Effector memory CD4-positive, alpha-beta T cell (primary cell): ENCODE measurements around the gene SH3BGR.
"Not testable (repeated sequence)": the region's sequence is repeated elsewhere in the genome, so short reads cannot be mapped to it uniquely, and the experiment has no call there.

Experiments used
- DNase-seq, 3 donors: peaks; one replicate each; pipeline ENCODE4 v3.0.0-alpha.2; 2020
- H3K27ac ChIP-seq: 2 replicates; pipeline ENCODE4 v1.7.0; 2013; ENCODE audit warnings: mild to moderate bottlenecking, low read length, moderate library complexity; ENCODE audit not compliant: insufficient read depth, poor library complexity, severe bottlenecking
- H3K27me3 ChIP-seq: replicated peaks from 2 replicates; pipeline ENCODE4 v1.7.0; 2013; ENCODE audit warnings: mild to moderate bottlenecking, low read length; ENCODE audit not compliant: insufficient read depth, control insufficient read depth, poor library complexity, severe bottlenecking
- H3K36me3 ChIP-seq: 2 replicates; pipeline ENCODE4 v1.7.0; 2013; ENCODE audit warnings: mild to moderate bottlenecking, low read length, moderate library complexity; ENCODE audit not compliant: control insufficient read depth, insufficient read depth
- H3K4me1 ChIP-seq: 2 replicates; pipeline ENCODE4 v1.7.0; 2013; ENCODE audit warnings: low read length, mild to moderate bottlenecking; ENCODE audit not compliant: control insufficient read depth, insufficient read depth, poor library complexity, severe bottlenecking
- H3K4me3 ChIP-seq: 2 replicates; pipeline ENCODE4 v1.7.0; 2013; ENCODE audit warnings: low read length, low read depth, mild to moderate bottlenecking; ENCODE audit not compliant: insufficient read depth, poor library complexity, severe bottlenecking
- H3K9me3 ChIP-seq: 2 replicates; pipeline ENCODE4 v1.7.0; 2013; ENCODE audit warnings: mild to moderate bottlenecking, low read length, moderate library complexity; ENCODE audit not compliant: control insufficient read depth

Gene SH3BGR

DNA sequence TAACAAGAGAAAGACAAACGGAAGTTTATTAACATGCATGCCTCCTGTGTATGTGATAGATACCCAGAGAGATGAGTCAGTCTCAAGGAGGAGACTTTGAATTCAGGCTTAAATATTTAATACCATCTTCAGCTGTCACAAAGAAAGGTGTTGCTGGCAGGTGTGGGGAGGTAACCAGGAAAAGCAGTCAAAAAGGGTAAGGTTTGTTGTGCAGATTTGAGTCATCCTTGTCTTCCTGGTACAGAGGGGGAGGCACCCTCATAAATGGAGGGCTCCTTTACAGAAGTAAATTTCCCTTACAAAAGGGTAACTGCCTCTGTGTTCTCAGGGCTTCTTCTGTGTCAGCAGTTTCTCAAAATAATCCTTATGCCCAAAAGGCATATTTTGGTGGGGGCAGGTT is 85.8 kb downstream of the SH3BGR start:
- no peak for DNase-seq

GRCh38 chr21:39538453-39539042 is 86.8 kb downstream of the SH3BGR start:
- no peak for DNase-seq
- Histone ChIP-seq H3K27me3 (no peaks in the 10 kb centered on the region), H3K27ac (no peak overlapping the region), H3K4me3 (no peak overlapping the region), H3K4me1 (no peaks in the 10 kb centered on the region), H3K9me3 (no peaks in the 10 kb centered on the region), H3K36me3 (no peaks in the 10 kb centered on the region)

More for the DNA sequence above, 85.8 kb downstream of the SH3BGR start:
- no peaks in the 10 kb centered on the region for H3K4me1 ChIP-seq
- H3K27me3 ChIP-seq: no peaks in the 10 kb centered on the region
- H3K27ac ChIP-seq: no peak overlapping the region
- no peaks in the 10 kb centered on the region for H3K9me3 ChIP-seq
- H3K36me3 ChIP-seq: no peaks in the 10 kb centered on the region
- no peak overlapping the region for H3K4me3 ChIP-seq

DNA sequence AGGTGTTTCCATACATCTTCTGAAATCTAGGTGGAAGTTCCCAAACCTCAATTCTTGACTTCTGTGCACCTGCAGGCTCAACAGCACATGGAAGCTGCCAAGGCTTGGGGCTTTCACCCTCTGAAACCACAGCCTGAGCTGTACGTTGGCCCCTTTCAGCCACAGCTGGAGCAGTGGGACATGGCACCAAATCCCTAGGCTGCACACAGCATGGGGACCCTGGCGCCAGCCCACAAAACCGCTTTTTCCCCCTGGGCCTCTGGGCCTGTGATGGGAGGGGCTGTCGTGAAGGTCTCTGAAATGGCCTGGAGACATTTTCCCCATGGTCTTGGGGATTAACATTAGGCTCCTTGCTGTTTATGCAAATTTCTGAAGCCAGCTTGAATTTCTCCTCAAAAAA is 88.6 kb downstream of the SH3BGR start:
- not testable (repeated sequence) for H3K36me3 ChIP-seq, H3K4me3 ChIP-seq, H3K9me3 ChIP-seq, DNase-seq, H3K27me3 ChIP-seq, H3K4me1 ChIP-seq, H3K27ac ChIP-seq

- no peak overlapping the region for H3K4me3 ChIP-seq
- H3K27me3 ChIP-seq: no peaks in the 10 kb centered on the region
- H3K36me3 ChIP-seq: no peaks in the 10 kb centered on the region
- H3K9me3 ChIP-seq: no peaks in the 10 kb centered on the region
- H3K4me1 ChIP-seq: no peaks in the 10 kb centered on the region
- no peak overlapping the region for H3K27ac ChIP-seq
- no peak for DNase-seq
These were observed 91.0 kb downstream of the SH3BGR start for GRCh38 chr21:39542736-39543135.

- no peak for DNase-seq
- no peaks in the 10 kb centered on the region for H3K4me1 ChIP-seq
- H3K4me3 ChIP-seq: no peak overlapping the region
- no peaks in the 10 kb centered on the region for H3K27me3 ChIP-seq
- H3K9me3 ChIP-seq: no peaks in the 10 kb centered on the region
- H3K27ac ChIP-seq: no peak overlapping the region
- no peaks in the 10 kb centered on the region for H3K36me3 ChIP-seq
These were observed 94.8 kb downstream of the SH3BGR start for GRCh38 chr21:39546522-39546921.

DNA sequence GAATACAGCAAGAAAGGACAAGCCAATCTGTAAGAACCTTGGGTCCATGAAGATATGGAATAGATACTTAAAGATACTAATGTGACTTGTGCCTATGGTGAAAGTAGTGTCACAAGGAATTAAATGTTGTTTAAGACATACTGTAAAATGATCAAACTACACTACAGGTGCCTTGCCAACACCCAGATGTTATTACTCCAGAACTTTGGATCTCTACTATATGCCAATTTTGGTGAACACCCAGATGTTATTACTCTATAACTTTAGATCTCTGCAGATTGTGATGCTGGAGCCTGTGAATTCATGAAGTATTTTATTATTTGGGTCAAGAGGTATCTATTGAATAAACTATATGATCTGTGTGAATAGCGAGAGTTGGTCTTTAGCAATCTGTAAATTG is 101.1 kb downstream of the SH3BGR start:
- Histone ChIP-seq H3K36me3 (no peaks in the 10 kb centered on the region), H3K27ac (no peak overlapping the region), H3K4me3 (no peak overlapping the region), H3K9me3 (no peaks in the 10 kb centered on the region), H3K4me1 (no peaks in the 10 kb centered on the region), H3K27me3 (no peaks in the 10 kb centered on the region)
- DNase-seq: no peak

DNA sequence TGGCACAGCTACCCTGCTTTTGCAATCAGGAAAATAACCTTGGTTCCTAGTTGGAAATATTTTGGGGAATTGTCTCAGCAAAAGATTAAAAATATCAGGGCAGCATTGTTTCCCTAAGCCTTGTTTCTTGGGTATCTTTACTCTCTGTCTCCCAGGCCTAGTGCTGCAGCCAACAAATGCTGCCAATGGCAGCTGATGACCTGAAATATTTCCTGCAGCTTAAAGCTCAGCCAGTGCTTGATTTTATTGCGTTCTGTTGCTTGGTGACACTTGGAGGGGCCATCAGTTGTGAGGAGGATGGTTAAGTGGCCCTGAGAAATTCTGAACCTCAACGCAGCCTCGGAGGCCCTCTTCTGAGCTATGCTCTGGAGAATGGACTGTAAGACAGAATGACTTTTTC is 101.6 kb downstream of the SH3BGR start:
- no peaks in the 10 kb centered on the region for H3K27me3 ChIP-seq

DNA sequence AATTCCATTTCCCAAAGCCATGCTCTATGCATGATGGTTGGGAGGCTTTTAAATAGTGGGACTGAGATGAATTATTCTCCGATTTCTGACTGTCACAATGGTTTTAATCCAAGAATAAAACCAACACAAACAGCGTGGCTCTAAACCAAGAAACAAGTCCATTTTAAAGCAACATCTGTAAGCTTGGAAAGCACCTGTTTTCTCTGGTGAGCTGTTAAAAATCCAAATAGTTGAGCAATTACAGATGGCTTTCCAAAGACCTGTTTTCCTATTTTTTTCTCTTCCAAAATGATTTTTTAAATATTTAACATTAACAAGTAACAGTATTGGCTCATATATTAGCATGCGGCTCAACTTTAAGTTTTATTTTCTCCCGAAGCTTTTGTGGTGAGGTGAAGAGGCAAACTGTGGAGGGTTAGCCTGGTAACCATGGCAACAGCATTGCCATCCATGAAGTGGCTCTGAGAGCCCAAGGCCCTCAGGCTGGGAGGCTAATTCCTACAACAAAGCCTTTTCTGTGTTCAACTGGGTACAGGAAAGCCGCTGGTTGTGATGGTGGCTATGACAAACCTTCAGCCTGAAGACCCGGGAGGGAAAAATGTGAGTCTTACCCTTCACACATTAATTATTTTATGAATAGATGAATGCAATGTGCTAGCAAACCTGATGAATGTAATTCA is 104.3 kb downstream of the SH3BGR start:
- H3K27ac ChIP-seq: no peak overlapping the region
- H3K4me3 ChIP-seq: no peak overlapping the region
- H3K27me3 ChIP-seq: no peaks in the 10 kb centered on the region
- H3K9me3 ChIP-seq: no peaks in the 10 kb centered on the region
- no peak for DNase-seq
- H3K4me1 ChIP-seq: no peaks in the 10 kb centered on the region
- no peaks in the 10 kb centered on the region for H3K36me3 ChIP-seq

More for the DNA sequence above, 101.6 kb downstream of the SH3BGR start:
- Histone ChIP-seq H3K27ac (no peak overlapping the region), H3K4me3 (no peak overlapping the region), H3K36me3 (no peaks in the 10 kb centered on the region), H3K9me3 (no peaks in the 10 kb centered on the region), H3K4me1 (no peaks in the 10 kb centered on the region)
- DNase-seq: no peak

DNA sequence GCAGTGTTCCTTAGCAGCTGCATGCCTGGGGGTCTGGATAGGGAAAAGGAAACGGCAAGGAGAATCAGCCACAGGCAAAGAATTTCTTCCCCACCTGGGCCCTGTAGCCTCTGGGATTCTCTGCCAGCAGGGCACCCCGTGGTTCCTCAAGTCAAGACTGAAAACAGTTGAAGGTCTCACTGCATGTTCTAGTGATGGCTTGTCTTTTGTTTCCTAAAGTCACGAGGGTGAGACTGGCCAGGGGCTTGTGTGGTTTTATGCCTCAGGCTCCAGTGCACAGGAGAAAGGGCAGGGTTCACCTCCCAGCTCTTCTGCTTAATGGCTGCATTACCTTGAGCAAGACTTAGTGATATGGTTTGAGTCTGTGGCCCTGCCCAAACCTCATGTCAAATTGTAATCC is 107.7 kb downstream of the SH3BGR start:
- Histone ChIP-seq H3K27me3 (no peaks in the 10 kb centered on the region), H3K9me3 (no peaks in the 10 kb centered on the region), H3K27ac (no peak overlapping the region), H3K4me3 (no peak overlapping the region), H3K36me3 (no peaks in the 10 kb centered on the region), H3K4me1 (no peaks in the 10 kb centered on the region)
- no peak for DNase-seq

- H3K9me3 ChIP-seq: no peaks in the 10 kb centered on the region
- no peaks in the 10 kb centered on the region for H3K4me1 ChIP-seq
- H3K4me3 ChIP-seq: no peak overlapping the region
- no peak overlapping the region for H3K27ac ChIP-seq
- no peaks in the 10 kb centered on the region for H3K36me3 ChIP-seq
- DNase-seq: no peak
- no peaks in the 10 kb centered on the region for H3K27me3 ChIP-seq
These were observed 109.4 kb downstream of the SH3BGR start for GRCh38 chr21:39561140-39561539.
